Activated CD4-positive, alpha-beta T cell treated with anti-CD3 and anti-CD28 coated beads, Interleukin-2, Interleukin-4, amounts not matched to agents 100 ng/mL and 50 ng/mL, durations not matched to agents 16 hours and 8 hours (primary cell): ENCODE measurements around the gene CGB1.

ENCODE experiments used
- DNase-seq: peaks from one replicate; pipeline ENCODE4 v3.0.0-alpha.2; 2020; ENCODE audit warnings: low spot score

The CGB1 gene

GRCh38 chr19:48993175-48994034, 43.3 kb downstream of the CGB1 start, which contains the start of the genes GYS1 and RUVBL2:
GYS1 (minus strand) TSS chr19:48993309; CDS start chr19:48993112, 197 bp downstream.
RUVBL2 (plus strand) TSS chr19:48993887; CDS start chr19:48993912, 25 bp downstream.
- peak; percentile 100 for DNase-seq

- DNase-seq: no peak
Measured at GRCh38 chr19:48992581-48993174, 44.0 kb downstream of the CGB1 start.

DNA sequence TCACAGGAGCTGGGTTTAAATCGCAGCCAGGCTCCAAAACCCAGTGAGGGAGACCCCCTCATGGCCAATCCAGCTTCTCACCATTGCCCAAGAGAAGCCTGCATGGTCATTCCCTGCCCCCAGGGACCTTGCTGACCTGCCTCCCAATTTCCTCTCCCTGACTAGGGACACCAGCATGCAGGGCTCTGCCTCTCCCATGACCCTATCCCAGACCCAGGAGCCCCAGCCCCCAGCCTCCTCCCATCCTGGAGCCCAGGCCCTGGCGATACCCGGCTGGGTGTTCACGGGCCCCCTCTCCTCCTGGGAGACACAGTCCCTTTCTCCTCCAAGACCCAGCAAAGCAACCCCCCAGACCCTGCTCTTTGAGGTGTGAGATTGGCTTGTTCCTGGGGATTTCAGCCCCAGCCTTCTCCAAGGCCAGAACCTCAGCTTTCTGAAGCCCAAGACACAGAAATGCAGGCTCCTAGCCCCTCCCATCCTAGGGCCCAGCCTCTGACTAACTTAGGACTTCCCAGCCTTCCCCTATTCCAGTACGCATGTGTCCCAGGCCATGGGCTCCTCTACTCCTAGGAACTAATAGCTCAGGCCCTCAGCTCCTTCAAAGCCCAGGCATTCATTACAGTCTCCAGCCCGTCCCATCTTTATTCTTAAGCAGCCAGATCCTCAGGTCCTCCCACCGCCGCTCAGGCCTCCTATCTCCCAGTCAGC, 44.7 kb downstream of the CGB1 start:
- no peak for DNase-seq

- DNase-seq: no peak
Measured at GRCh38 chr19:48991011-48991609, 45.6 kb downstream of the CGB1 start.

DNA sequence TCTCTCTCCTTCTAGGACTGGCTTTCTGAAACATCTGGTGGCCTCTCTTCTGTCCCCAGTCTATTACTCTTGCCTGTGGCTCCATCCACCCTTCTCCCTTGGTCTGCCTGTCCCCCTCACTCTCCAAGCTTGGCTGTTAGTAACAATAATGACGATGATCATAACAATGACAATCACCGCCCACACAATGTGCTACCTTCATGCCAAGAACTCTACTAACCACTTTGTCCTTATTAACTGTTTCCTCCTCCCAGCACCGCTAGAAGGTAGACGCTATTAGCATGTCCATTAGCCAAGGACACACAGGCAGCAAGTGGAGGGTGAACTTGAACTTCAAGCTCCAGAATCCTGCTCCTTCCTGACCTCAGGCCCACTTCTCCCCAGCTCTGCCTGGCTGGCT, 46.3 kb downstream of the CGB1 start:
- DNase-seq: no peak

DNA sequence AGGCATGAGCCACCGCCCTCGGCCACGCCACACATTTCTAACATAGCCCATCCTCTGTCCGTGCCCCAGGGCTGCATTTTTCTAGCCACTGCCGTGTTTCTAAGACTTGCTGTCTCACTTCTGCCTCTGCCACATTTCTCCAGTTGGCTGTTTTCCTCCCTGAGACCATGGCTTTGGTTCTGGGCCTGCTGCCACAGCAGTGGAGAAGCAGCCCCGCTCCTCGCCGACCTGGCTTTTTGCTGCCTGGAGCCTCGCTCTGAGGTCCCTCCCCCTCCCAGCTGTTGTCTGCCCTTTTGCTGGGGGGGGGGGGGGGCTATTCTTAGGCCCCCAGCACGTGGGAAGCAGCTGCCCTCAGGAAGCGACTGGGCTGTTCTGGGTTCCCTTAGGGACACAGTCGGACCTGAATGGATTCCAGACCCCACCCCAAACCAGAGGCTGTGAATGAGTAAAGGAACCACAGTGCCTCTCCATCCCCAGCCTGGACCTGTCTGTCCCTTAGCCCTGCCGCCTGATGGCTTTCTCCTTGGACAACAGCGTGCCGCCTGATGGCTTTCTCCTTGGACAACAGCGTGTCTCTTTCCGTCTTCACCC, 46.9 kb downstream of the CGB1 start:
- no peak for DNase-seq

DNA sequence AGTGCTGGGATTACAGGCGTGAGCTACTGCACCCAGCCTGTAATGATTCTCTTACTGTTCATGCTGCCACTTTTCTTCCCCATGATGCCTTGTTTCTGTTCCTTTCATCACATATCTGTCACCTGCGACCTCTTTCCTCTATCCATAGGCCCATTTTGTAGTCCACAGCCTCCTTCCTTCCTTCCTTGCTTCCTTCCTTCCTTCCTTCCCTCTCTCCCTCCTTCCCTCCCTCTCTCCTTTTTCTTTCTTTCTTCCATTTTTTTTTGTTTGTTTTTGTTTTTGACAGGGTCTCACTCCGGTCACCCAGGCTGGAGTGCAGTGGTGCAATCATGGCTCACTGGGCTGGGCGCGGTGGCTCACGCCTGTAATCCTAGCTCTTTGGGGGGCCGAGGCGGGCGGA, 47.8 kb downstream of the CGB1 start:
- DNase-seq: no peak

- DNase-seq: no peak
Measured at GRCh38 chr19:48988286-48988685, 48.4 kb downstream of the CGB1 start.

DNA sequence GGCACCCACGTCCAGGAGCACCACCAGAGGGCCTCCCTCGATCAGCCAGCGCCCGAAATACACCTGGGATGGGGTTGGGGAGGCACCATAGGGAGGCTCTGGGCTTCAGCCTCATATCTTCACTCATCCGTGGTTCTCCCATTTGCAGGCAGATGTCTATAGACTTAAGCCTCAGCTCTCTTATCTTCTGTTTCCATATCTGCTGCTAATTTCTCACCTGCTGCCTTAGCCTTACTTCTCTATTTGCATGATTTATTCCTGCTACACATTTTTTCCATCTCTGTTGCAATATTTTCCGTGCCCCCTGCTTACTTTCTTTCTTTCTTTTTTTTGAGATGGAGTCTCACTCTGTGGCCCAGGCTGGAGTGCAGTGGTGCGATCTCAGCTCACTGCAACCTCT, 49.4 kb downstream of the CGB1 start:
- DNase-seq: no peak

GRCh38 chr19:48986211-48986610, 50.5 kb downstream of the CGB1 start:
- DNase-seq: no peak

GRCh38 chr19:48985711-48986110, 51.0 kb downstream of the CGB1 start:
- DNase-seq: no peak
